ENCODE measurements around the gene CLN6. TPM values are rescaled to one million over a fixed set of nuclear protein-coding genes. Genes with fewer than 3 reads are reported as not detected.

The CLN6 gene
- total RNA-seq, 1 experiment from 2014 or later, result 31.4 TPM

DNA sequence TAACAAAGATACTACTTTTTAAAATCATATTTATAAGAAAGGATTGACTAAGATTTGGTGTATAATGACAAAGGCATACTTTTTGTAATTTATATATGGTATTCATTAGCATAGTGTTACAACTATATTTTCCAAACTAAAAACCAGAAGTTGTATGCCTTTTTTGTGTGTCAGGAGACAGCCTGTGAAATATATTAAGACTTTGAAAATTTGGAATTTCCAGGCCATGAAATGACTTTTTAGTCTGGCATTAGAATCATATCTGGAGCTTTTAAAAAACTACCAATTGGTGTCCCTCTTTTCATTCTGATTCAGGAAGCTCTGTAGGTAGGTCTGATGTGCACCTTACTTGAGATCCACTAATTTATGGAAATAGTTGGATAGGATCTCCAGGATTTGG, 66.3 kb downstream of the CLN6 start:
- no peak for DNase-seq (ENCODE audit: unreplicated experiment)
- intact Hi-C loops (cut with micrococcal nuclease), result no loop called here
- no peaks in the 10 kb centered on the region for H3K27me3 Mint-ChIP-seq (ENCODE audit: insufficient read depth, unreplicated experiment)
- no peak overlapping the region for H3K27ac Mint-ChIP-seq (ENCODE audit: low read depth, unreplicated experiment)
- H3K4me1 Mint-ChIP-seq (ENCODE audit: insufficient read depth, unreplicated experiment), result no peaks in the 10 kb centered on the region
- H3K9me3 Mint-ChIP-seq (ENCODE audit: unreplicated experiment), result no peaks in the 10 kb centered on the region
- ChIA-PET POLR2A (interaction anchor here (0.9 to 1.5 kb wide), 3 partner anchors 11 to 300 kb away, joined by 3 to 5 read pairs (median 4); no protein-coding TSS in a partner anchor), CTCF (interaction anchor here (0.7 to 2.4 kb wide), 4 partner anchors 8 to 300 kb away, joined by 3 to 8 read pairs (median 4); no protein-coding TSS in a partner anchor)
- TF ChIP-seq, protein P1, sequence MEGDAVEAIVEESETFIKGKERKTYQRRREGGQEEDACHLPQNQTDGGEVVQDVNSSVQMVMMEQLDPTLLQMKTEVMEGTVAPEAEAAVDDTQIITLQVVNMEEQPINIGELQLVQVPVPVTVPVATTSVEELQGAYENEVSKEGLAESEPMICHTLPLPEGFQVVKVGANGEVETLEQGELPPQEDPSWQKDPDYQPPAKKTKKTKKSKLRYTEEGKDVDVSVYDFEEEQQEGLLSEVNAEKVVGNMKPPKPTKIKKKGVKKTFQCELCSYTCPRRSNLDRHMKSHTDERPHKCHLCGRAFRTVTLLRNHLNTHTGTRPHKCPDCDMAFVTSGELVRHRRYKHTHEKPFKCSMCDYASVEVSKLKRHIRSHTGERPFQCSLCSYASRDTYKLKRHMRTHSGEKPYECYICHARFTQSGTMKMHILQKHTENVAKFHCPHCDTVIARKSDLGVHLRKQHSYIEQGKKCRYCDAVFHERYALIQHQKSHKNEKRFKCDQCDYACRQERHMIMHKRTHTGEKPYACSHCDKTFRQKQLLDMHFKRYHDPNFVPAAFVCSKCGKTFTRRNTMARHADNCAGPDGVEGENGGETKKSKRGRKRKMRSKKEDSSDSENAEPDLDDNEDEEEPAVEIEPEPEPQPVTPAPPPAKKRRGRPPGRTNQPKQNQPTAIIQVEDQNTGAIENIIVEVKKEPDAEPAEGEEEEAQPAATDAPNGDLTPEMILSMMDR (IDR thresholded peaks at IDR 0.05; ENCODE audit: unreplicated experiment), result no peak
- no peak overlapping the region for H3K4me3 Mint-ChIP-seq (ENCODE audit: unreplicated experiment)
- no TSS peak for BruUV-seq (replicated peaks)
- peaks cover 79% of the 10 kb centered on the region for H3K36me3 Mint-ChIP-seq (ENCODE audit: insufficient read depth, unreplicated experiment)

DNA sequence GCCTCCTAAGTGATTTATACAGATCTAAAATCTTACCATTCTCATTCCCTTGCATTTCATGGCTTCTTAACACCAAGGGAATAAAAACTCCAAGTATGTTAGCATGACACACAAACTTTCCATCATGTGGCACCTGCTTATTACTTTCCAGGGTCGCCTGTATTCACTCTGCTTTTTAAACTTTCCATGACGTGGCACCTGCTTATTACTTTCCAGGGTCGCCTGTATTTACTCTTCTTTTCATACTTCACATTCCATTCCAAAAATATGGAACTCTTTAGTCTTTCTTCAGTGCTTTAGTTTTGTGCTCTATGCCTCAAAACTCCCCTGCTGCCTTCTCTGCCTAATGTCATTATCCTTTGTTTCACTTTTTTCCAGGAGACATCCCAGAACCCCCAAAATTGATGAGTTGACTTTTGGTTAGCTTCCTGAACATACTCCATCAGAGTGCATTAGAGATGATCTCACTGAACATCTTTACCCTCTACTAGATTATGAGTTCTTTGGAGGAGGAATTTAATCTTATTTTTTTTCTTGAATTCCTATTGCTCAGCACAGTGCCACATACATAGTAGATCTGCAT, 71.4 kb downstream of the CLN6 start:
- ChIA-PET CTCF (interaction anchor here (0.5 to 1.3 kb wide), 3 partner anchors 9 to 236 kb away, joined by 3 to 5 read pairs (median 4); no protein-coding TSS in a partner anchor), POLR2A (interaction anchor here (0.9 to 1.9 kb wide), 4 partner anchors 11 to 104 kb away, joined by 3 to 5 read pairs (median 4); partner anchors contain the start of gene PIAS1)

DNA sequence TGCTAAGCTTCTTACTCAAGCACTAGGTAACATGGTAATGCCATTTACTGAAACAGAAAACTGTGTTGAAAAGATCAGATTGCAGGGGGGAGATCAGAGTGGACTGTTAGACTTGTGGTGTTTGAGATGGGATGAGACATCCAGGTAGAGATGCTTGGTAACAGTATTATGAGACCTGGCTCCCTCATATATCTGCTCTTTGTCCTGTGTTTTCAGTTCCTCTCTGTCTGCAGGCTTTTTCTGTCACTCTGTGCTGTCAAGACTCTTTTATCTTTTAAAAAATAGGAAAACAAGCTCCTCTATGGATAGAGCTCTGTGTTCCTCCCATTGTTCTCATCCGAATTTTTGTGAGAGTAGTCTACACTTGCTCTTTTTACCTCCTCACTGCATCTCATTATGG, 72.5 kb downstream of the CLN6 start:
- no peak overlapping the region for H3K4me3 Mint-ChIP-seq (ENCODE audit: unreplicated experiment)
- TF ChIP-seq, protein P1 (IDR thresholded peaks at IDR 0.05; ENCODE audit: unreplicated experiment), result no peak
- BruUV-seq (replicated peaks), result no TSS peak
- no peak for DNase-seq (ENCODE audit: unreplicated experiment)
- H3K27ac Mint-ChIP-seq (ENCODE audit: low read depth, unreplicated experiment), result no peak overlapping the region
- peaks cover 28% of the 10 kb centered on the region for H3K36me3 Mint-ChIP-seq (ENCODE audit: insufficient read depth, unreplicated experiment)
- H3K27me3 Mint-ChIP-seq (ENCODE audit: insufficient read depth, unreplicated experiment), result no peaks in the 10 kb centered on the region
- H3K9me3 Mint-ChIP-seq (ENCODE audit: unreplicated experiment), result no peaks in the 10 kb centered on the region
- intact Hi-C loops (cut with micrococcal nuclease), result no loop called here
- ChIA-PET CTCF (interaction anchor here (0.6 kb wide), 1 partner anchor 215 kb away, joined by 3 read pairs; no protein-coding TSS in a partner anchor), POLR2A (interaction anchor here (0.7 to 1.5 kb wide), 4 partner anchors 11 to 273 kb away, joined by 3 read pairs; no protein-coding TSS in a partner anchor)
- H3K4me1 Mint-ChIP-seq (ENCODE audit: insufficient read depth, unreplicated experiment), result peaks cover 17% of the 10 kb centered on the region

More for the DNA sequence above, 71.4 kb downstream of the CLN6 start:
- Mint-ChIP-seq H3K4me3 (ENCODE audit: unreplicated experiment) (no peak overlapping the region), H3K27me3 (ENCODE audit: insufficient read depth, unreplicated experiment) (no peaks in the 10 kb centered on the region), H3K27ac (ENCODE audit: low read depth, unreplicated experiment) (no peak overlapping the region), H3K4me1 (ENCODE audit: insufficient read depth, unreplicated experiment) (peaks cover 8% of the 10 kb centered on the region), H3K9me3 (ENCODE audit: unreplicated experiment) (no peaks in the 10 kb centered on the region), H3K36me3 (ENCODE audit: insufficient read depth, unreplicated experiment) (peaks cover 39% of the 10 kb centered on the region)
- intact Hi-C loops (cut with micrococcal nuclease), result no loop called here
- no peak for DNase-seq (ENCODE audit: unreplicated experiment)
- TF ChIP-seq, protein P1 (IDR thresholded peaks at IDR 0.05; ENCODE audit: unreplicated experiment), result no peak
- BruUV-seq (replicated peaks), result no TSS peak

Other genes starting within 250 kb of the CLN6 start
- 32.9 and 36.8 TPM in 2 replicates for gene PIAS1, start 175.4 kb downstream of the CLN6 start, total RNA-seq (2022)
- gene CALML4, start 24.4 kb downstream of the CLN6 start, total RNA-seq (2022), result 2.3 and 3.3 TPM in 2 replicates
- gene FEM1B, start 48.0 kb upstream of the CLN6 start, total RNA-seq (2022), result 50.7 and 70.2 TPM in 2 replicates
- gene ITGA11, start 202.4 kb upstream of the CLN6 start, total RNA-seq (2022), result 0.19 TPM in 1 of 2 replicates, not detected in the other